ENCODE data around the gene PODXL2. TPM values are rescaled to one million over a fixed set of nuclear protein-coding genes. Genes with fewer than 3 reads are reported as not detected.
"Not testable (repeated sequence)": the region's sequence is repeated elsewhere in the genome, so short reads cannot be mapped to it uniquely, and the experiment has no call there.

PODXL2 gene
- total RNA-seq, 3 donors from 2014 or later: 8.8 to 10.6 (median 8.8) TPM

GRCh38 chr3:127598841-127599570, 30.0 kb upstream of the PODXL2 start:
- Histone ChIP-seq H3K27ac (peak overlapping the region in 1 of 2 donors; percentile 76), H3K9me3 (no peaks in the 10 kb centered on the region), H3K36me3 (no peaks in the 10 kb centered on the region), H3K4me3 (peak overlapping the region; percentile 53 to 65 (median 55)), H3K27me3 (no peaks in the 10 kb centered on the region), H3K4me1 (no peaks in the 10 kb centered on the region)
- intact Hi-C loops (cut with DNase I; ENCODE audit: low total_unique reads): no loop called here
- DNase-seq (ENCODE audit: low spot score in 2 of 2): no peak
- no peak for TF ChIP-seq CTCF (IDR thresholded peaks at IDR 0.05)
- TF ChIP-seq POLR2A (IDR thresholded peaks at IDR 0.05): no peak
- no peak for TF ChIP-seq POLR2AphosphoS5 (IDR thresholded peaks at IDR 0.05)

DNA sequence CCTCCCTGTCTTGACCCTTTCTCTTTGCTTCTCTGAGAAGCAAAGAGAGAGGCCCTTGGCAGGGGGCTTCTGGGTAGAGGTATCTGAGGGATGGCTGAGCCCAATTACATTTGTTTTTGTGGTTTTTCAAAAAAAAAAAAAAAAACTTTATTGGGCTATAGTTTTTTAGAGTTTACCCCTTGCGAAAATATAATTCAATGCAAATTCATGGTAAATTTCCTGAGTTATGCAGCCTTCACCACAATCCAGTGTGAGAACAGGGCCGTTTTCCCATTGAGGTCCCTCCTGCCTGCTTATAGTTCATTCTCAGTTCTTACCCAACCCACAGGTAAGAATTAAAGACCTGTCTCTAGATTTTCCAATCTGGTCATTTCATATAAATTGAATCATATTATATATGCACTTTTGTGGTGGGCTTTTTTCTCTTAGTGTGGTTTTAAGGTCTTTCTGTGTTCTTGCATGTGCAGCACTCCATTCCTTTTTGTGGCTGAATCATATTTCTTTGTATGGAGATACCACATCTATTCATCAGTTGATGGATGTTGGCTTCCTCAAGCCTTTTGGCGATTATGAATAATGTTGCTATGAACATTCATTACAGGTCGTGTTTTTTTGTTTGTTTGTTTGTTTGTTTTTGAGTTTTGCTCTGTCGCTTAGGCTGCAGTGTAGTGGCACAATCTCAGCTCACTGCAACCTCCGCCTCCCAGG, 28.1 kb upstream of the PODXL2 start:
- no peak for TF ChIP-seq CTCF (IDR thresholded peaks at IDR 0.05)
- TF ChIP-seq POLR2AphosphoS5 (IDR thresholded peaks at IDR 0.05): no peak
- no peak for TF ChIP-seq POLR2A (IDR thresholded peaks at IDR 0.05)
- H3K9me3 ChIP-seq: no peaks in the 10 kb centered on the region
- H3K4me1 ChIP-seq: no peaks in the 10 kb centered on the region
- intact Hi-C loops (cut with DNase I; ENCODE audit: low total_unique reads): no loop called here
- no peak for DNase-seq (ENCODE audit: low spot score in 2 of 2)
- H3K27me3 ChIP-seq: no peaks in the 10 kb centered on the region
- no peaks in the 10 kb centered on the region for H3K36me3 ChIP-seq
- no peak overlapping the region for H3K4me3 ChIP-seq
- no peak overlapping the region for H3K27ac ChIP-seq

- intact Hi-C loops (cut with DNase I; ENCODE audit: low total_unique reads): no loop called here
- DNase-seq (ENCODE audit: low spot score in 2 of 2): no peak
- H3K36me3 ChIP-seq: no peaks in the 10 kb centered on the region
- no peaks in the 10 kb centered on the region for H3K4me1 ChIP-seq
- no peak overlapping the region for H3K27ac ChIP-seq
- no peak overlapping the region for H3K4me3 ChIP-seq
- no peaks in the 10 kb centered on the region for H3K9me3 ChIP-seq
- H3K27me3 ChIP-seq: no peaks in the 10 kb centered on the region
- TF ChIP-seq CTCF (IDR thresholded peaks at IDR 0.05): no peak
- TF ChIP-seq POLR2AphosphoS5 (IDR thresholded peaks at IDR 0.05): no peak
Measured at GRCh38 chr3:127604035-127604434, 24.9 kb upstream of the PODXL2 start.

- no peaks in the 10 kb centered on the region for H3K4me1 ChIP-seq
- intact Hi-C loops (cut with DNase I; ENCODE audit: low total_unique reads): no loop called here
- no peak for DNase-seq (ENCODE audit: low spot score in 2 of 2)
- no peak for TF ChIP-seq CTCF (IDR thresholded peaks at IDR 0.05)
- TF ChIP-seq POLR2A (IDR thresholded peaks at IDR 0.05): no peak
- no peak for TF ChIP-seq POLR2AphosphoS5 (IDR thresholded peaks at IDR 0.05)
- no peaks in the 10 kb centered on the region for H3K9me3 ChIP-seq
- no peak overlapping the region for H3K27ac ChIP-seq
- no peaks in the 10 kb centered on the region for H3K27me3 ChIP-seq
- no peak overlapping the region for H3K4me3 ChIP-seq
- H3K36me3 ChIP-seq: no peaks in the 10 kb centered on the region
Measured at GRCh38 chr3:127604546-127605165, 24.3 kb upstream of the PODXL2 start.

DNA sequence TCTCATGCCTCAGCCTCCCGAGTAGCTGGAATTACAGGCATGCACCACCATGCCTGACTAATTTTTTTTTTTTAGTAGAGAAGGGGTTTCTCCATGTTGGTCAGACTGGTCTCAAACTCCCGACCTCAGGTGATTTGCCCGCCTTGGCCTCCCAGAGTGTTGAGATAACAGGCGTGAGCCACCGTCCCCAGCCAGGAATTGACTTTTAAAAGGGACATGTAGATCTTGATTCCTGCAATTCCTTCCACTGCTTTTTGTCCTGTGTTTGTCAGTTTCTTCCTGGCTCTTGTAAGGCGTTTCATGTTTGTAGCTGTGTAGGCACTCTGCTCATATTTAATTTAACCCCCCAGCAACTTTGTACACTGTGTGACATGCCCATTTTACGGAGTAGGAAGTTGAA, 23.4 kb upstream of the PODXL2 start:
- H3K36me3 ChIP-seq; DNase-seq (ENCODE audit: low spot score in 2 of 2); H3K27me3 ChIP-seq; H3K4me3 ChIP-seq; H3K27ac ChIP-seq; H3K4me1 ChIP-seq; H3K9me3 ChIP-seq; intact Hi-C loops (cut with DNase I; ENCODE audit: low total_unique reads): not testable (repeated sequence)

Measured in breast epithelium (tissue), 4 donors.